ENCODE data around the gene ZMIZ1.
A peak's percentile ranks its signal among the peaks of the same experiment; 100 is the strongest.

Gene ZMIZ1

DNA sequence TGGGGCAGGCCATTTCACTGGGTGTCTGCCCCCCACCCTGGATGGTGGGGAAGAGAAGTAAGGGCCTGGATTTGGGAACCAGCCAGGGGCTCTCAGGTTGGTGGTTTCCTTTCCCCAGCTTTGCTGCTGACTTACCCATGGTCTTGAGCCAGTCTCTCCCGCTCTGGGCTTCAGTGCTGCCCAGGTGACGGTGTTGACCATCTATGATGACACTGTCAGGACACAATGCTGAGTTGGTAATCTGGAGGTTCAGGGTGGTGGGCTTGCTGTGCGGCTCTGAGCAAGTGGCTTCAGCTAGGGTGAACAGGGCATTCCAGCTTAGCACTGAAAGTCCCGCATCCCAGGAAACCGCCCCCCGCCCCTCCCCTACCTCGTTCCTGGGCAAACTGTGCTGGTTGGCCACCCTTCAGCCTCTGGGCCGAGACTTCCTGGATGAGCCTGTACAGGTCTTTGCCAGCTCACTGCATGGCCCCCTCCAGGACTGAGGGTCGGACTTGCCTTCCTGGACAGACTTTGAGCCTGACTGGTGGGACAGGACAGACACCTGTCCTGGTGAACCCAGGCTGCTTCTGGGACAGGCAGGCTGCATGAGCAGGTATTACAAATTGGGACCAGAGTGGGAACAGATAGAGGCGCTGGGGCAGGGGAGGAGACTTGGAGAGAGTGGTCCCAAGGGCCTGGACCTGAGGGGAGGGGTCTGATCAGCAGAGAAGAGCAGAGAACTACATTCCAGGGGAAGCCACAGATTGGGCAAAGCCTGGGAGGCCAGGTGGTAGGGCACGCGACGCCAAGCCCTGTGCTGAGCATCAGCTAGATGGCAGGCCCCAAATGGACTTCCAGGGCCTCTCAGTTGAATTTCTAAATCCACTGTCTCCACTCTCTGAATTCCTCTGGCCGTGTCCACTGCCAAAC is 19.9 kb upstream of the ZMIZ1 start:
- TF ChIP-seq MYC (IDR thresholded peaks at IDR 0.05; ENCODE audit: low read depth, low read length) (no peak), POLR2A (IDR thresholded peaks at IDR 0.05; ENCODE audit: extremely low read depth, insufficient read length) (no peak)
- TF ChIP-seq, protein P1, sequence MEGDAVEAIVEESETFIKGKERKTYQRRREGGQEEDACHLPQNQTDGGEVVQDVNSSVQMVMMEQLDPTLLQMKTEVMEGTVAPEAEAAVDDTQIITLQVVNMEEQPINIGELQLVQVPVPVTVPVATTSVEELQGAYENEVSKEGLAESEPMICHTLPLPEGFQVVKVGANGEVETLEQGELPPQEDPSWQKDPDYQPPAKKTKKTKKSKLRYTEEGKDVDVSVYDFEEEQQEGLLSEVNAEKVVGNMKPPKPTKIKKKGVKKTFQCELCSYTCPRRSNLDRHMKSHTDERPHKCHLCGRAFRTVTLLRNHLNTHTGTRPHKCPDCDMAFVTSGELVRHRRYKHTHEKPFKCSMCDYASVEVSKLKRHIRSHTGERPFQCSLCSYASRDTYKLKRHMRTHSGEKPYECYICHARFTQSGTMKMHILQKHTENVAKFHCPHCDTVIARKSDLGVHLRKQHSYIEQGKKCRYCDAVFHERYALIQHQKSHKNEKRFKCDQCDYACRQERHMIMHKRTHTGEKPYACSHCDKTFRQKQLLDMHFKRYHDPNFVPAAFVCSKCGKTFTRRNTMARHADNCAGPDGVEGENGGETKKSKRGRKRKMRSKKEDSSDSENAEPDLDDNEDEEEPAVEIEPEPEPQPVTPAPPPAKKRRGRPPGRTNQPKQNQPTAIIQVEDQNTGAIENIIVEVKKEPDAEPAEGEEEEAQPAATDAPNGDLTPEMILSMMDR (IDR thresholded peaks at IDR 0.05; ENCODE audit: low read depth, low read length), result no peak
- TF ChIP-seq, protein P2, sequence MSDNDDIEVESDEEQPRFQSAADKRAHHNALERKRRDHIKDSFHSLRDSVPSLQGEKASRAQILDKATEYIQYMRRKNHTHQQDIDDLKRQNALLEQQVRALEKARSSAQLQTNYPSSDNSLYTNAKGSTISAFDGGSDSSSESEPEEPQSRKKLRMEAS (IDR thresholded peaks at IDR 0.05; ENCODE audit: low read depth, low read length), result no peak
- DNase-seq (ENCODE audit: low read depth), result no peak
- H3K4me3 ChIP-seq (ENCODE audit: low read depth, low read length), result no peak overlapping the region

DNA sequence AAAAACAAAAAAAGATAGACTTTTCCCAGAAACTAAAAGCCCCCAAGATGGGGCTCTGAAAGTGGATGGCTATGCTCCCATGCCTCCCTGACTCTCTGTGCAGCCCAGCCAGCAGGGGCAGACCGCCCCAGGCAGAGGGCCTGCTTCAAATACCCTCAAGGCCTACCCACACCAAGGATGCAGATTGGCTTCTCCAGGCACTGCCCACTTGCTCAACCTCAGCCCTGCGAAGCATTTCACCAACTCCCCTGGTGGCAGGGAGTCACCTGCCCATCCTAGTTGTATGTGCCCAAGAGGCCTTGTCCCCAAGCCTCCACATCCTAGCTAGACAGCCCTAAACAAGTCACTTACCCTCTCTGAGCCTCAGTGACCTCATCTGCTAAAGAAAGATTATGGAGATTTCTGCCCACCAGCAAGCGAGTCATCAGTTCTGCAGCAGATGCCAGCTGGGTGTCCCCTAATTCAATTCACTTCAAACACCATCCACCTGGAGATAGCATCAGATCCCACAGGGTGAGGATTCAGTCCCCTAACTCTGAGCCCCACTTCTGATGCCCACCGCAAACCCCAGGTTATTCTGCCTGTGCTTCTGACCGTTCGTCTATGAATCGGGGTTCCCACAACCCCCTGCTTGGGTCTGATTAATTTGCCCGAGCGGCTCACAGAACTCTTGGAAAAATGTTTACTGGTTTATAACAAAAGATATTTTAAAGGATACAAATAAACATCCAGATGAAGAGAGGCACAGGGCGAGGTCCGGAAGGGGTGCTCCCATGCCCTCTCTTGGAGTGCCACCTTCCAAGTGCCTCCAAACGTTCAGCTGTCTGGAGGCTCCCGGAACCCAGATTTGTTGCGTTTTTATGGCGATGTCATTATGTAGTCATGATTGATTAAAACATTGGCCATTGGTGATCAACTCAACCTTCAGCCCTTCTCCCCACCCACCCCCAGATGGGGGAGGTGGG is 18.6 kb upstream of the ZMIZ1 start:
- DNase-seq (ENCODE audit: low read depth), result peak; percentile 43
- TF ChIP-seq POLR2A (IDR thresholded peaks at IDR 0.05; ENCODE audit: extremely low read depth, insufficient read length) (no peak), MYC (IDR thresholded peaks at IDR 0.05; ENCODE audit: low read depth, low read length) (no peak)
- TF ChIP-seq, protein P2 (IDR thresholded peaks at IDR 0.05; ENCODE audit: low read depth, low read length), result no peak
- TF ChIP-seq, protein P1 (IDR thresholded peaks at IDR 0.05; ENCODE audit: low read depth, low read length), result no peak
- no peak overlapping the region for H3K4me3 ChIP-seq (ENCODE audit: low read depth, low read length)

DNA sequence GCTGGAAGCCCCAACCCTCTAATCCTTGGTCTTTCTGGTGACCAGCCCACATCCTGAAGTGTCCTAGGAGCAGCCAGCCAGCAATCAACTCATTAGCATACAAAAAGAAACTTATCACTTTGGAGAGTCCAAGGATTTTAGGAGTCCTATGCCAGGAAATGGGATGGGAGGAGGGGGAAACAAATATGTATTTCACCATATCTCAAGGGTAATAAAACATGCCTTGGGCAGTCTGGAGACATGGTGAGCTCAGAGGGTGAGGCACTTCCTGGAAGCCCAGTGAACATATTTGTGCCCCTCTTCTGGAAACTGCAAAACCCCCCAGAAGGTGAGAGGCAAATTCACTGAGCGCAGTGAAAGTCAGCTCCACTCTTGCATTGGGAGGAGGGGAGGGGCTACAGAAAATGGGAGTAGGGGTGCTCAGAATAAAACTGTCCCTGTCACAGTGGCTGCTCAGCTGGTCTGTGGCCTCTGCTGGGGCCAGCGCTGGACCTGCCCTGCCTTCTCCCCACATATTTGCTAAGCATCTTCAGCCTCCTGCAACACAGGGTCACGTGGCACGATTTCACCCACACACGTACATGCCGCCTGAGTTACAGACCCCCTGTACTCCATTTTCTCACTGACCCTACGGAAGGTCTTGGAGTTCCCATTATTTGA is 17.7 kb upstream of the ZMIZ1 start:
- TF ChIP-seq, protein P2 (IDR thresholded peaks at IDR 0.05; ENCODE audit: low read depth, low read length), result no peak
- TF ChIP-seq, protein P1 (IDR thresholded peaks at IDR 0.05; ENCODE audit: low read depth, low read length), result no peak
- TF ChIP-seq POLR2A (IDR thresholded peaks at IDR 0.05; ENCODE audit: extremely low read depth, insufficient read length) (no peak), MYC (IDR thresholded peaks at IDR 0.05; ENCODE audit: low read depth, low read length) (no peak)
- DNase-seq (ENCODE audit: low read depth), result no peak
- H3K4me3 ChIP-seq (ENCODE audit: low read depth, low read length), result no peak overlapping the region

DNA sequence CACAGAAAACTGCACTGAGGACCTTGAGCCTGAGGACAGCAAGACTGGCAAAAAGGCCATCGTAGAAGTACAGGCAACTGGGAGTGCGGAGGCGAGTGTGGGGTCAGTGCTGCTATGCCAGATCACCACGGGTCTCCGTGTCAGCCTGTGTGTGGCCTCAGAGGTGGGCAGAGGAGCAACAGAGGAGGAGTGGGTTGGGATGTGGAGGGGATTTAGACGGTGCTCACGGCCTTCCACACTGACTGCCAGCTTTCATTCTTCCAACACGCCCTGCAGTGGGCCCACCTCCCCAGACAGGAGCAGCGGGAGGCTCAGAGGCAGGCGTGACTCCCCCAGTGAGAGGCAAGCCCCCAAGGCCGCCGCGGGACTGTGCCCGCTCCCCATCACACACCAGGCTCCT is 17.0 kb upstream of the ZMIZ1 start:
- no peak for DNase-seq (ENCODE audit: low read depth)
- no peak overlapping the region for H3K4me3 ChIP-seq (ENCODE audit: low read depth, low read length)
- TF ChIP-seq, protein P2 (IDR thresholded peaks at IDR 0.05; ENCODE audit: low read depth, low read length), result no peak
- no peak for TF ChIP-seq MYC (IDR thresholded peaks at IDR 0.05; ENCODE audit: low read depth, low read length)
- TF ChIP-seq POLR2A (IDR thresholded peaks at IDR 0.05; ENCODE audit: extremely low read depth, insufficient read length), result no peak
- TF ChIP-seq, protein P1 (IDR thresholded peaks at IDR 0.05; ENCODE audit: low read depth, low read length), result no peak

Data from NB4 (cell line).